GM18517 (cell line): ENCODE data around the gene TIMP3.
"Not testable (repeated sequence)": the region's sequence is repeated elsewhere in the genome, so short reads cannot be mapped to it uniquely, and the experiment has no call there.

Source experiments
- ATAC-seq: cut with Tn5 transposase; IDR thresholded peaks from one replicate; pipeline ENCODE4 v1.9.1; 2021; ENCODE audit warnings: mild to moderate bottlenecking, moderate library complexity; ENCODE audit not compliant: unreplicated experiment

TIMP3 gene

DNA sequence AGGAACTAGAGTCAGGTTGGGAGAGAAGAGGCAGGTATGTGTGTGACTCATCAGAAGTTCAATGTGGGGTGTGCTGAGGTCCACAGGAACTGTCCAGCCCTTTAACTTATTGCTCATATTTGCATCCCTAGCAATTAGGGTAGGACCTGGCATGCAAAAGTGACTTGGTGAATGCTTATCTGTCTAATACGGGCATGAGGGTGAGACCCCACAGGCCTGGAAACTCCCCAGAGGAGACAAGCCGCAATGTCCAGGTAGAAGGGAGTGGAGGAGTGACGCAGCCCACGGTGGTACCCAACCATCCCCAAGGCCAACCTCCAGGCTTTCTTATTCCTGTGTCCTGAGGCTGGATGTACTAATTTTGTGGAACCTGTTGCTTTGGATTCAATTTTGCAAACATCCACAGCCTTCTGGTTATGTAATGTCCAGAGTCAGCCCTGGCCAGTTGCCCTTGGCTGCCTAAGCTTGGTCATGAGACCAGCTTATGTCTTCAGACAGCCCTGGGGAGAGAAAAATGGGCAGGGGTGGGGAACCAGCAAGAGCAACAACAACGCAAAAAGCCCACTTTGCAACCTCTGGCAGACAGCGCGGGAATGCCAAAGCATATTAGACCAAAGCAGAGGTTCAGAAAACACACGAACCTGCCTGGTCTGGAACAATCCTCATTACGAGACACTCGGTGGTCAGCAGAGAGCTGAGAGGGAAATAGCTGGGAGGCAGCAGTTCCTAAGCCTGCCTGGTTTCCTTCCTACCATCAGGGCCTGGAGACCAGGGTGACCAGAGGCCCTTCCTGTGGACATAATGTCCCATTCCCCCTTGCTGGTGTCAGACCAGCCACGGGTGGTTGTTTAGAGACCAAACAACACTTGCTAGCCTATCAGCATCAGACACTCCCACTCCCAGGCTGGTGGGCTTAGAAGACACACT is 49.3 kb downstream of the TIMP3 start:
- no peak for ATAC-seq

DNA sequence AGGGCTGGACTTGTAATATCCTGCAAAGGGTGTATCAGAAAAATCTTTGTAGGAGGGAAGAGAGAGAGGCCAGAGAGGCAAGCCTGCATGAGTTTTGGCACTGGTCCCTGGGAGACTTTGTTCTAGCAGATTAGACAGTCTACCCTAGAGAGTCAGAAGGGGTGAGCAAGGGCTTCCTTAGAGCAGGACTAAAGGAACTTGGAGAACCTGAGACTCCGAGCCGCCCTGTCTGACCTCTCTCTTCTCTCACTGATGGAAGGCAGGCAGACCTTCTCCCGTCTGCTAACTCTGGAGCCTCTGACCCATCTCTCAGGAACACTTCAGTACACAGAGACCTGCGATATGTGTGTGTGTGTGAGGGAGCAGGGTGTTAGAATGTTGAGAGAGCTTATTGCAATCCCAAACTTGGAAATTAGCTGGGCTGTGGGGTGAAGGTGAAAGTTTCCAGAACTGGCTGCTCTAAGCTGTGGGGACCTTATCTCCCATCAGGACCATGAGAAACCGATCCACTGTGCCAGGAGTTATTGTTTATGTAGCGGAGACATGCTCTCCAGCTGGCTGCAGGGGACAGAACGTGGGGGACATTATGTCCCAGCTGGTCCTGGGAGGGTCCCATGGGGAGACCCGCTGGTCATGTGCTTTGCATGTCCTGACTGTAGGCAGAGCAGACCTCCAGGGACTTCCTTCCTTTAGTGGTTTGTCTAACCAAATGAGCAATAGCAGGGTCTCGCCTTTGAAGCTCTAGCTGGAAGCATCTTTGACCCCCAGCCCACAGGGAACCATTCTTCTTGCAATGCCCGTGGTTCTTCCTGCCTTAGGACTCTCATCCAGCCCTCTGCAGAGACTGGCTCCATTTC is 51.1 kb downstream of the TIMP3 start:
- ATAC-seq: no peak

DNA sequence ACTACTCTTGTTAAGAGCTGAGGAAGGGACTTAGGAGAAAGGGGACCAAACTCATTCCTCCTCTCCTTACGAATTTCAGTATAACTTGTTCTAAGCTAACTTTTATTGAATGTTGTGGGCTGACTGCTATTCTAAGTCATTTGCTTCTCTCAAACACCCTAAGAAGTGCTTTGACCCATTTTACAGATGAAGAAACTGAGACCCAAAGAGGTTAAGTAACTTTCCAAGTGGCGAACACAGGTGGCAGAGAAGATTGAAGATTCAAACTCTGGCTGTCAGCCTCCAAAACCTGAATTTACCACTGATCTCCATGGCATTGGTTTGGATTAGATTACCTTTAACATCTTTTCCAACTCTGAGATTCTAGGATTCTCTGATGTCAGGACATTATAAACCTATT is 52.2 kb downstream of the TIMP3 start:
- no peak for ATAC-seq

DNA sequence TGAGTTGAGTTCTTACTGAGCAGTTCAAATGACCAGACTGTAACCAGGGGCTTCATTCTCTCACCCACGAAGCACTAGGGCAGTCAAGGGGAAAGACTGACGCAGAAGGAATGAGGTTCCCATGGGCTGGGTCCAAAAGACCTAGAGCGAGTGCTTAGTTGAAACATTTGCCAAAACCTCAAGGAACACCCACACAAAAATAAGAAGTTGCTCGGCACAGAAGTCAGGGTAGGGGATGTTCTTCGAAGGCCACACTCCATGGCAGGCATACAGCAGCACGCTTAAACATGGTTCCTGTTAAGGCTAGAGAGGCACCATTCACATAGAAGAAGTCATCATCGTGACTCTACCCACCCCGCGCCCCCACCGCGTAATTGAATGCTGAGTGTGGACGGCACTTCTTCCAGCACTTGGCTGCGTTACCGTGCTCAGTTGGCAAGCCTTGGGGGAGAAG is 52.9 kb downstream of the TIMP3 start:
- ATAC-seq: no peak

DNA sequence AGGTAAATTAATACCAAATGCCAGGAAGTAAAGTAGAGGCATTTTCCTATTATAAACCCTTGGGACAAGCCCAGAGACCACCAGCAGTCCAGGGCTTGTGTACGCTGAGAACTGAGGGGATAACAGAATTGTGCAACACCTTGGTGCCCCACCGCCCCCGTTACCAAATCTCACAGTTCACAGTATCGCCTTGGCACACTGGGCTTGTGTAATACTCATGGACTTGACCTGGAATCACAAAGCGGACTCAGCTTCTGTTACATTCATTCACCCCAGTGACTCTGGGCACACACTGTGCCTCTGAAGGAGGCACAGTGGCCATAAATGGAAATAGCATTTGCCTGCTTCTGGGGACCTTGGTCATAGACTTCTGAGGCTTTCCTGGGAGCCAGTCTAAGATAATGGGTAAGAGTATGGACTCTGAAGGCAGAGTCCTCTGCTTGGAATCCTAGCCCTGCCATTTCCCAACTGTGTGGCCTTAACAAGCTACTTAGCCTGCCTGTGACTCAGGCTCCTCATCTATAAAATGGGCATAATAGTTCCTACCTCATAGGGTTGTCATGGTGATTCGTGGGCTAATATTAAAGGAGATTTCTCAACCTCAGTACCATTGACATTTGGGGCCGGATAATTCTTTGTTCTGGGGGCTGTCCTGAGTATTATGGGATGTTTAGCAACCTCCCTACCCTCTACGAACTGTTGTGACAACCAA is 53.7 kb downstream of the TIMP3 start:
- no peak for ATAC-seq

DNA sequence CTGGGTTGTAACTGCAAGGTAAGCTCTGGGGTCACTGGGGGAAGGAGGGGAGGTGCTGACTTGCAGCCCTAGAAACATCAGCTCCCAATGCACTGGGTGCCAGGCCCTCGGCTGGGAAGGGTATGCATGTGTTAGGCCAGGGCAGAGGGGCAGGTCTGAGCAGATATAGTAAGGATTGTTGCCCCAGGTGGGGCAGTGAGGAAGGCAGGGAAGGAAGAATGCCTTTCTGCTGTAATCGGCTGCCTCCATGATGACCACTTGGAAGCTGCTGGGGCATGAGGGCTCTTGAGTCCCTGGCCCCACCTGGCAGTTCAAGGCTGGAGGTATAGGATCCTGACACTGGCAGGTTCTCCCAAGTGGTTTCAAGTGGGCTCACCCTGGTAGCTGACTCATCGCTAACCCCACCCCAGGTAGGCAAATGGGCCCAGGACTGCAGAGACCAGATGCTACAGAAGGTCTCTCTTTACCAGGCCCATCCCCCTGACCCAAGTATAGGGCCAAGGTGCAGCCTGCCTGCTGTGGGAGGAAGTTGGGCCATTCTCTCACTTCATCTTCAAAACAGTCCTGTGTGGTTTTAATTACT is 56.7 kb downstream of the TIMP3 start:
- ATAC-seq: no peak

DNA sequence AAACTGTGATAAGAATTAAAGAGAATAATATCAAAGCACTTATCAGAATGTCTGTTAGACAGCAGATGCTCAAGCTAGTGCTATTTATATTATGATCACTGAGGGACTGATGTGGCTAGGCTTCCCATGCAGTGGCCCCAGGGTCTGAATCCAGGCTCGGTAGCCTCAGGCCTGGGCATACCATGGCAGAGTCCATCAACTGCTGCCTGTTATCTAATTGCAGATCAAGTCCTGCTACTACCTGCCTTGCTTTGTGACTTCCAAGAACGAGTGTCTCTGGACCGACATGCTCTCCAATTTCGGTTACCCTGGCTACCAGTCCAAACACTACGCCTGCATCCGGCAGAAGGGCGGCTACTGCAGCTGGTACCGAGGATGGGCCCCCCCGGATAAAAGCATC is 57.5 kb downstream of the TIMP3 start:
- no peak for ATAC-seq

DNA sequence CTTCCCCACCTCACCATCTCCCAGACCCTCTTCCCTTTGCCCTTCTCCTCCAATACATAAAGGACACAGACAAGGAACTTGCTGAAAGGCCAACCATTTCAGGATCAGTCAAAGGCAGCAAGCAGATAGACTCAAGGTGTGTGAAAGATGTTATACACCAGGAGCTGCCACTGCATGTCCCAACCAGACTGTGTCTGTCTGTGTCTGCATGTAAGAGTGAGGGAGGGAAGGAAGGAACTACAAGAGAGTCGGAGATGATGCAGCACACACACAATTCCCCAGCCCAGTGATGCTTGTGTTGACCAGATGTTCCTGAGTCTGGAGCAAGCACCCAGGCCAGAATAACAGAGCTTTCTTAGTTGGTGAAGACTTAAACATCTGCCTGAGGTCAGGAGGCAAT is 58.2 kb downstream of the TIMP3 start:
- ATAC-seq: no peak

DNA sequence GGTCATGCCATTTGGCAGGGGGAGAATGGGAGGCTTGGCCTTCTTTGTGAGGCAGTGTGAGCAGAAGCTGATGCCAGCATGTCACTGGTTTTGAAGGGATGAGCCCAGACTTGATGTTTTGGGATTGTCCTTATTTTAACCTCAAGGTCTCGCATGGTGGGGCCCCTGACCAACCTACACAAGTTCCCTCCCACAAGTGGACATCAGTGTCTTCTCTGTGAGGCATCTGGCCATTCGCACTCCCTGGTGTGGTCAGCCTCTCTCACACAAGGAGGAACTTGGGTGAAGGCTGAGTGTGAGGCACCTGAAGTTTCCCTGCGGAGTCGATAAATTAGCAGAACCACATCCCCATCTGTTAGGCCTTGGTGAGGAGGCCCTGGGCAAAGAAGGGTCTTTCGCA is 59.8 kb downstream of the TIMP3 start:
- no peak for ATAC-seq

DNA sequence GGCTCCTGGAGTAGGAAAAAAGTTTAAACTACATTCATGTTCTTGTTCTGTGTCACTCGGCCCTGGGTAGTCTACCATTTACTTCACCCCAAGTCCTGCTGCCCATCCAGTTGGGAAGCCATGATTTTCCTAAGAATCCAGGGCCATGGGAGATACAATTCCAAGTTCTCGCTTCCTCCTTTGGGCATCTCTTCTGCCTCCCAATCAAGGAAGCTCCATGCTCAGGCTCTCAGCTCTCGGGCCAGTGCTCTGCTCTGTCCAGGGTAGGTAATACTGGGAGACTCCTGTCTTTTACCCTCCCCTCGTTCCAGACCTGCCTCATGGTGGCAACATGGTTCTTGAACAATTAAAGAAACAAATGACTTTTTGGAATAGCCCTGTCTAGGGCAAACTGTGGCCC is 60.6 kb downstream of the TIMP3 start:
- ATAC-seq: no peak

DNA sequence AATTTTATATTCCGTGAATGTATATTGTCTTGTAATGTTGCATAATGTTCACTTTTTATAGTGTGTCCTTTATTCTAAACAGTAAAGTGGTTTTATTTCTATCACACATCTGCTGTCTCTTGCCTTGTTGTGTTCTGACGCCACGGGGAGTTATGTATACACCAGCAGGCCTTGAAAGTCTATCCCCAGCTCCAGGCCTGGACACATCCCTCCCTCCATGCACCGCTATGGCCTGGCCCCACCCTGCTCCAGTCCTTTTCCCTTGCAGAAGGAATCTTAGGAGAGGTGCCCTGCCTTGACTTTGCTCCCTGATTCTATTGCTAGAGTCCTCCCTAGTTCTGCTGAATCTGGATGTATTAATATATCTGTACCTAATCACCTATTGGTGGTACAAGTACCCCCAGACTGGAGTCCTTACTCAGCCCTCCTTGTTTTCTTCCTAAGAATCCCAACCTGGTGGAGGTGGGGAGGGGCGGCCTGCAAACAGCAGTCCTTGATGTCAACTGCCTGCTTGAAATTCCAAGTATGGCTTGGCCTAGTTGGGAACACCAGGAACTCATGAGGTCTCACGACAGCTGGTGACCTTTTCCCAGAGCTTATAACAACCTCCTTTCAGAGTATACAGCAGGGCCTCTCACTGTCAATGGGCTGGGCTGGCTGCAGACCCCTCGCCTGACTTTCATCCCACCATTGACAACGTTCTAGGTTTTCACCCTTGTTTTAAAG is 61.6 kb downstream of the TIMP3 start:
- ATAC-seq: no peak

DNA sequence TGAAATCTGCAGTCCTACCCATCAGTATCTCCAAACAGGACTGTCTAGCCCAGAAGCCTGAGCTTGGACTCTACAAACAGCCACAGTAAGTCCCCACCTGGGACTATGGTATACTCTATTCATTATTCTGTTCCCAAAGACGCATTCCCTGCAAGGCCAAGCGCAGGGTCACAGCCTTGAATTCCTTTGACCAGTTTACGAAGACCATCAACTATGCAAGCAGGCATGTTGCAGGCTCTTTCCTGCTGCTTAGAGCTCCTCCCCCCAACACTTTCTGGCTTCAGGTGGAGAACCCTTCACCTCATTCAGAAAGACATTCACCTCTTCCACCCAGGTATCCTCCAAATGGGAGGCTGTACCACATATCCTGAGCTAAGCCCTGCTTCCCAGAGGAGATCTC is 62.5 kb downstream of the TIMP3 start:
- no peak for ATAC-seq

DNA sequence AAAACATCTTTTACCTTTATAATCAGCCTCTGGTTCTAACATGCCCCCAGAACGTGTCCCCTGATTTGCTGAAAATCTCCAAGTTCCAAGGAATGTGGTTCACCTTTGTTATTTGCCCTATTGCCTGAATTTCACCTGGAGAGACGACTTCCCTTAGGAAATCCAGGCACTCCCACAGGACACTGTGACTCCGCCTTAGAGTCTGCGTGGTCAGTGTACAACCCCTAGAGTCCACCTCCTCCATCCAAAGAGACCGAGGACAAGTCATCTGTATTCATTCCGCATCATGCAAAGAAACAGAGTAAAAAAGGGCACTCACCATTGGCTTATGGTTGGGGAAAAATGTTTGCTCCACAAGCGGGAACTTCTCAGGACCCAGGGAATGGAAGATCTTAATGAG is 63.1 kb downstream of the TIMP3 start:
- ATAC-seq: no peak

DNA sequence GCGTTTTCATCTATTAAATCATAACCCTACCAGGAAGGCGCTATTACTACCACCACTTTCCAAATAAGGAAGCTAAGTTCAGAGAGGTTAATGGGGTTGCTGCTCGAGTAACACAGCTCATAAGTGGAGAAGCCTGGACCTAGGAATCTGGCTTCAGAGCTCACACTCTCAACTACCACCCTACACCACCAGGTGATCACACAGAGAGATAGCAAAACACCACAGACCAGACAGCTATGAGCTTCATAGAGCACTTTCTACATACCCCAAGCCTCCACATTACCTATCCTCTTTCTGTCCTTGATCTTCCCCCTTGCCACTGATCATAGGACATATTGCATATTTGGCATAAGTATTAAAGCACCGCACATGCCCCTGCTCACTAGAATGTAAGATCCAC is 65.4 kb downstream of the TIMP3 start:
- ATAC-seq: no peak

DNA sequence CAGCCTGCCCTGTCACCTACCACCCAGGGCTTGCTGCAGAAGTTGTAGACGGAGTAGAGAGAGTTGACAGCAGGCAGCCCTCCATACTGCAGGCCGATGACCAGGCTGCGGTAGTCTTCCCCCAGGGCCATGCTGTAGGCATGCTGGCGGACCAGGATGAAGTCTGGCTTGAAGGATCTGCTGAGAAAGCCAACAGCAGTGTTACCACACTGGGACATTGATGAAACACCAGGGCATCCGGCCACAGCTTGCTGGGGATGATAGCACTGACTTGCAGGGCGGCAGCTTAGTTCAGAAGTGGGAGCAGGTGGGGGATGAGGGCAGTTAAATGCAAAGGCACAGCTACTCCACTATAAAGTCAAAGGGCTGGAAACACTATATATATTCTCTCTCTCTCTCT is 67.4 kb downstream of the TIMP3 start:
- ATAC-seq: no peak

DNA sequence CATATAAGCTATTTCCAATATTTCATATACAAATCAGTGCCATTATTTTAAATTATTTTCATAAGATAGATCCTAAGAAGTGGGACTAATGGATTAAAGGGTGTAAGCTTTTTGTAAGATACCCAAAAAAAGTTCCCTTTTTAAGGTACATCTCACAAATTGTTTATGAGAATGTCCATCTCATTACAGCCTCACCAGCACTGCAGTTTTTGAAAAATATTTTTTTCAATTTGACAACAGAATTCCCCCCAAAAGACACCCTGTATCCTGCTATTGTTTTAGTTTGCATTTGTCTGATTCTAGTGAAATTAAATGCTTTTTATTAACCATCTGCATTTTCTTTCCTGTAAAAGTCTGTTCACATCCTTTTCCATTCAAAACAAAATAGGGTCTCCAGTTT is 69.0 kb downstream of the TIMP3 start:
- no peak for ATAC-seq

DNA sequence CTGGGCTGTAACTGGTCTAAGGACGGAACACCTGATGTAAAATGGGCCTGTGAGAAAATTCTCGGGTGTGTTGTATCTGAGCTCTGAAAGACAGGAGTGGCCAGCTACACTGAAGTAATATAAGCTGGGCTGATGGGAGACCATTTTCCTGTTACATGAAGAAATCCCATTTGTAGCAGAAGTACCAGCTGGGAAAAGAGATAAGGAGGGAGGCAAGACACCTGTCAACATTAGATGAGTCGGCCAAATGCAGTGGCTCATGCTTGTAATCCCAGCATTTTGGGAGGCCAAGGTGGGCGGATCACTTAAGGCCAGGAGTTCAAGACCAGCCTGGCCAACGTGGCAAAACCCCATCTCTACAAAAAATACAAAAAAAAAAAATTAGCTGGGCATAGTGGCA is 72.1 kb downstream of the TIMP3 start:
- ATAC-seq: not testable (repeated sequence)

DNA sequence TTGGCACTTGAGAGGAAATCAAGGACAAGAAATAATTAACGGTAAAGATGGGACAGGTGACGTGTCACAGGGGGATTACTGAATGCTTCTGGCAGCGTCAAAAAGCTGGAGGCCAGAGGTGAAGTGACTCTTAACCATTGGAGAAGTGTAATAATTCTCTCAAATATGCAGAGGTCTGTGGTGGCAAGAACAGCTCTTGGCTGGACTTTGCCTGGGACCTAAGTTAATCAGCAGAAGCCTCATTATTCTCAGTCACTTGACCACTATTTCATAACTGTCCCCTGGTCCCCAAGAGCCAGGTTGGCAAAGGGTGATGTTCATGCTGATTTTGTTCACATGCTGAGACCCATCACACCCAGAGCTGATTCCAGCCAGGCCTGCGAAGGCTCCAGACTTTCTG is 72.9 kb downstream of the TIMP3 start:
- ATAC-seq: no peak

DNA sequence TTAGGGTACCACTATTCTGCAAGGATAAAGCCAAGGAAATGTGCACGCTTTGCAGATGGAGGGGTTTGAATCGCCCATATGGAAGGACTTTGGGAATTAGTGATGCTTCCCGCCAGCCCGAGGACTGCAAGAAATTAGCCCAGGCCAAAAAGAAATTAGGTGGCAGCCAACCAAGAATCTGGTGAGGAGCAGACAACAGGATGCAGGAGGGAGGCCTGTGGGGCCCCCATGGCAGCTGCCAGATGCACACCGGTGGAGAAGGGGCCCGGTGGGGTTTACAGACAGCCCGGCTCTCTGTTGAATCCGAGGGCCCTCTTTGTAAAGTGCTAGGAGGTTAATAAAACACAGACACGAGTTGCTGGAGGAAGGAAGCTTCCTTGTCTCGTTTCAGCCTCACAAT is 73.5 kb downstream of the TIMP3 start:
- no peak for ATAC-seq

DNA sequence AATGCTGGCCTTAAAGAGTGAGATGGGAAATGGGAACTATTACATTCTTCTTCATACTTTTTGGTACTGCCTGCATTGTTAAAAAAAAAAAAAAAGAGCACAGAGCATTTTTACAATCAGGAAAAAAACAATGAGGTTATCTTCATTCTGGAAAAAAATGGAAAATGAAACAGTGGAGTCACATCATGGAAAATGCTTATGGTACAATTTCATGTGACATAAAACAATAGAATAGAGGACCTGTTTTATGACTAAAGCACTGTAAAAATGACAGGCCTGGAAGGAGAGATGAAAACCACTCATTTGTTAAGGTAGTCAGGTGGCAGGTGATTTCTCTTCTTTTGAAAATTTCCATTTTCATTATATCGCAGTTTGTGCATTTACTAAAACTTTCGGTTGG is 75.0 kb downstream of the TIMP3 start:
- ATAC-seq: no peak
